ENCODE data around the gene CPZ.

DNA sequence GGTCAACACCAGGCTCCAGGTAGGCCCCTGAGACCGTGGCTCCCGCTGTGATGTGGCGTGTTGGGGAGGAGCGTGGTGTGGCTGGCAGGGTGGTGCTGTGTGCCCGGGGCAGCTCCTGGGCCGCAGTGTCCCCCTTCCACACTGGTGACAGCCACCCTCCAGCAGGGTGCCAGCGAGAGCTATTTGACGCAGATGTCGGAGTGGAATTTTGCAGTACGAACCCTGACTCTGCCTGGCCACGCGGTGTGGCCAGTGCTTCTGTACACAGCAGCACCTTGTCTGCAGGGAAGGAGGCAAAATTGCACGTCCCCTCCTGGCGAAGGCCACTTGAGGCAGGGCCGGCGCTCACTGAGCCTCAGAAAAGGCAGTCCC is 53.2 kb downstream of the CPZ start:
- TF ChIP-seq POLR2AphosphoS2 (IDR thresholded peaks at IDR 0.05; ENCODE audit: low read depth, low read length) (no peak), NRF1 (conservative IDR thresholded peaks at IDR 0.05; ENCODE audit: low read depth, low read length) (no peak)

Measured in GM12878 (cell line).